ENCODE data around the gene PIK3R6. TPM values are rescaled to one million over a fixed set of nuclear protein-coding genes. Genes with fewer than 3 reads are reported as not detected.

Gene PIK3R6
- total and polyA plus RNA-seq, 10 of the 15 experiments (the other 5 are each of a cell fraction or from before 2014, with no cell fraction given) = 6.7 to 146 (median 68.2) TPM

- TF ChIP-seq TAF1 (IDR thresholded peaks at IDR 0.05; ENCODE audit: borderline replicate concordance, low read depth, low read length) = no peak
- no peak for TF ChIP-seq RB1 (IDR thresholded peaks at IDR 0.05; ENCODE audit: borderline replicate concordance)
- no peak for TF ChIP-seq NFXL1 (IDR thresholded peaks at IDR 0.05; ENCODE audit: borderline replicate concordance)
- TF ChIP-seq CREM (IDR thresholded peaks at IDR 0.05; ENCODE audit: low read depth) = no peak
- TF ChIP-seq PKNOX1 (IDR thresholded peaks at IDR 0.05) = no peak
- no peak for TF ChIP-seq SKIL (IDR thresholded peaks at IDR 0.05; ENCODE audit: low read depth, poor library complexity, severe bottlenecking)
These were observed 112.6 kb downstream of the PIK3R6 start (continued) for GRCh38 chr17:8754890-8755289.

DNA sequence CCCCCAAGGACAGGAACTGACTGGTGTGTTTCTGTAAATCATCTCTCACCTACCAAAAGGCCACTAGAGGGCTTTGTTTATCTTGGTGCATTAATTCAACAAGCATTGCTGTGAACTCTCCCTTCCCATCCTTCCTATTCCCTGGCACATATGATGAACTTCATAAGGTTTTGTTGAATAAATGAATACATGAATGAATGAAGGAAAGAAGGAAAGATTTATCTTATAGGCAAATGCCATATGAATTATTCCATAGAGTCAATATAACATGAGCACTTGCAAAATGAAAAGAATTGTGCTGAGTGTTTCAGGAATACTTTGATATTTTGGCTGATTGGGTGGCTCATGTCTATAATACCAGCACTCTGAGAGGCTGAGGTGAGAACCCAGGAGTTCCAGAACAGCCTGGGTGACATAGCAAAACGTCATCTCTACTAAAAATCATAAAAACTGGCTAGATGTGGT lies 113.5 kb downstream of the PIK3R6 start:
- BruUV-seq (replicated peaks) = no TSS peak
- ChIA-PET POLR2A (interaction anchor here (0.6 kb wide), 1 partner anchor 170 kb away, joined by 3 read pairs; no protein-coding TSS in a partner anchor), SMC1A (ENCODE audit: uncharacterized antibody, unreplicated experiment) (interaction anchor here (0.9 to 2.7 kb wide), 7 partner anchors 29 to 244 kb away, joined by 3 to 21 read pairs (median 5); no protein-coding TSS in a partner anchor), CTCF (interaction anchor here (1.2 to 8.5 kb wide), 3 partner anchors 32 to 244 kb away, joined by 6 to 69 read pairs (median 26); no protein-coding TSS in a partner anchor), RAD21 (ENCODE audit: unreplicated experiment) (interaction anchor here (0.7 to 1.2 kb wide), 3 partner anchors 138 to 141 kb away, joined by 3 to 4 read pairs (median 4); no protein-coding TSS in a partner anchor)
- WGBS (ENCODE audit: insufficient coverage, insufficient replicate concordance, low lambda C conversion rate, missing lambda C conversion rate) = 0% methylated on average over 1 of the region's 1 CpG
- no peaks in the 10 kb centered on the region for H3K36me3 ChIP-seq (ENCODE audit: control insufficient read depth in 2 of 2, insufficient read depth in 2 of 2, low read length in 1 of 2)
- H3K27ac ChIP-seq (ENCODE audit: control insufficient read depth, insufficient read depth) = no peak overlapping the region
- DNase-seq (ENCODE audit: low read depth, low spot score) = no peak
- intact Hi-C loops (cut with micrococcal nuclease; ENCODE audit: unreplicated experiment) (loop anchor here (1.0 to 2.0 kb wide), 3 partner anchors 31 to 245 kb away; no protein-coding TSS in a partner anchor), in situ Hi-C loops (cut with MboI) (no loop called here)
- no peak overlapping the region for H3K9ac ChIP-seq (ENCODE audit: control insufficient read depth, insufficient read depth, low read length)
- peak; percentile 78 for FAIRE-seq
- H3K27me3 ChIP-seq (replicated peaks in 1 of 2; ENCODE audit: control insufficient read depth in 2 of 2, insufficient read depth in 2 of 2, low read length in 1 of 2) = no peaks in the 10 kb centered on the region; a peak in 1 of 4 replicates
- H3K9me3 ChIP-seq (replicated peaks; ENCODE audit: control insufficient read depth, insufficient read depth, low read length) = no peaks in the 10 kb centered on the region
- no peak overlapping the region for H3K4me2 ChIP-seq (ENCODE audit: control insufficient read depth, insufficient read depth)
- peak; percentile 83 for ATAC-seq
- no peak overlapping the region for H3K4me3 ChIP-seq
- no peaks in the 10 kb centered on the region for H3K4me1 ChIP-seq (ENCODE audit: control insufficient read depth, insufficient read depth, low read length)
- no peak overlapping the region for H2AFZ ChIP-seq (ENCODE audit: control insufficient read depth, low read depth, low read length)
- no peaks in the 10 kb centered on the region for H3K79me2 ChIP-seq (ENCODE audit: control insufficient read depth, insufficient read depth, low read length)
- no peaks in the 10 kb centered on the region for H4K20me1 ChIP-seq (ENCODE audit: control insufficient read depth, insufficient read depth)
- TF ChIP-seq SMC3 (IDR thresholded peaks at IDR 0.05; ENCODE audit: borderline replicate concordance, low read length) = peak; percentile 70; the same call in 1 of the 2 replicates
- TF ChIP-seq, protein P1, sequence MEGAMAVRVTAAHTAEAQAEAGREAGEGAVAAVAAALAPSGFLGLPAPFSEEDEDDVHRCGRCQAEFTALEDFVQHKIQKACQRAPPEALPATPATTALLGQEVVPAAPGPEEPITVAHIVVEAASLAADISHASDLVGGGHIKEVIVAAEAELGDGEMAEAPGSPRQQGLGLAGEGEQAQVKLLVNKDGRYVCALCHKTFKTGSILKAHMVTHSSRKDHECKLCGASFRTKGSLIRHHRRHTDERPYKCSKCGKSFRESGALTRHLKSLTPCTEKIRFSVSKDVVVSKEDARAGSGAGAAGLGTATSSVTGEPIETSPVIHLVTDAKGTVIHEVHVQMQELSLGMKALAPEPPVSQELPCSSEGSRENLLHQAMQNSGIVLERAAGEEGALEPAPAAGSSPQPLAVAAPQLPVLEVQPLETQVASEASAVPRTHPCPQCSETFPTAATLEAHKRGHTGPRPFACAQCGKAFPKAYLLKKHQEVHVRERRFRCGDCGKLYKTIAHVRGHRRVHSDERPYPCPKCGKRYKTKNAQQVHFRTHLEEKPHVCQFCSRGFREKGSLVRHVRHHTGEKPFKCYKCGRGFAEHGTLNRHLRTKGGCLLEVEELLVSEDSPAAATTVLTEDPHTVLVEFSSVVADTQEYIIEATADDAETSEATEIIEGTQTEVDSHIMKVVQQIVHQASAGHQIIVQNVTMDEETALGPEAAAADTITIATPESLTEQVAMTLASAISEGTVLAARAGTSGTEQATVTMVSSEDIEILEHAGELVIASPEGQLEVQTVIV (IDR thresholded peaks at IDR 0.05; ENCODE audit: borderline replicate concordance, partially characterized antibody) = no peak
- TF ChIP-seq ZNF24 (IDR thresholded peaks at IDR 0.05) = peak; percentile 91
- TF ChIP-seq, protein P2, sequence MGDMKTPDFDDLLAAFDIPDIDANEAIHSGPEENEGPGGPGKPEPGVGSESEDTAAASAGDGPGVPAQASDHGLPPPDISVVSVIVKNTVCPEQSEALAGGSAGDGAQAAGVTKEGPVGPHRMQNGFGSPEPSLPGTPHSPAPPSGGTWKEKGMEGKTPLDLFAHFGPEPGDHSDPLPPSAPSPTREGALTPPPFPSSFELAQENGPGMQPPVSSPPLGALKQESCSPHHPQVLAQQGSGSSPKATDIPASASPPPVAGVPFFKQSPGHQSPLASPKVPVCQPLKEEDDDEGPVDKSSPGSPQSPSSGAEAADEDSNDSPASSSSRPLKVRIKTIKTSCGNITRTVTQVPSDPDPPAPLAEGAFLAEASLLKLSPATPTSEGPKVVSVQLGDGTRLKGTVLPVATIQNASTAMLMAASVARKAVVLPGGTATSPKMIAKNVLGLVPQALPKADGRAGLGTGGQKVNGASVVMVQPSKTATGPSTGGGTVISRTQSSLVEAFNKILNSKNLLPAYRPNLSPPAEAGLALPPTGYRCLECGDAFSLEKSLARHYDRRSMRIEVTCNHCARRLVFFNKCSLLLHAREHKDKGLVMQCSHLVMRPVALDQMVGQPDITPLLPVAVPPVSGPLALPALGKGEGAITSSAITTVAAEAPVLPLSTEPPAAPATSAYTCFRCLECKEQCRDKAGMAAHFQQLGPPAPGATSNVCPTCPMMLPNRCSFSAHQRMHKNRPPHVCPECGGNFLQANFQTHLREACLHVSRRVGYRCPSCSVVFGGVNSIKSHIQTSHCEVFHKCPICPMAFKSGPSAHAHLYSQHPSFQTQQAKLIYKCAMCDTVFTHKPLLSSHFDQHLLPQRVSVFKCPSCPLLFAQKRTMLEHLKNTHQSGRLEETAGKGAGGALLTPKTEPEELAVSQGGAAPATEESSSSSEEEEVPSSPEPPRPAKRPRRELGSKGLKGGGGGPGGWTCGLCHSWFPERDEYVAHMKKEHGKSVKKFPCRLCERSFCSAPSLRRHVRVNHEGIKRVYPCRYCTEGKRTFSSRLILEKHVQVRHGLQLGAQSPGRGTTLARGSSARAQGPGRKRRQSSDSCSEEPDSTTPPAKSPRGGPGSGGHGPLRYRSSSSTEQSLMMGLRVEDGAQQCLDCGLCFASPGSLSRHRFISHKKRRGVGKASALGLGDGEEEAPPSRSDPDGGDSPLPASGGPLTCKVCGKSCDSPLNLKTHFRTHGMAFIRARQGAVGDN (IDR thresholded peaks at IDR 0.05) = no peak

All from GM12878 (cell line).